ENCODE results near the gene ARRB2. TPM values are rescaled to one million over a fixed set of nuclear protein-coding genes. Genes with fewer than 3 reads are reported as not detected.

ARRB2 gene
- polyA plus RNA-seq, 4 donors = 43.8 to 131 (median 110) TPM

DNA sequence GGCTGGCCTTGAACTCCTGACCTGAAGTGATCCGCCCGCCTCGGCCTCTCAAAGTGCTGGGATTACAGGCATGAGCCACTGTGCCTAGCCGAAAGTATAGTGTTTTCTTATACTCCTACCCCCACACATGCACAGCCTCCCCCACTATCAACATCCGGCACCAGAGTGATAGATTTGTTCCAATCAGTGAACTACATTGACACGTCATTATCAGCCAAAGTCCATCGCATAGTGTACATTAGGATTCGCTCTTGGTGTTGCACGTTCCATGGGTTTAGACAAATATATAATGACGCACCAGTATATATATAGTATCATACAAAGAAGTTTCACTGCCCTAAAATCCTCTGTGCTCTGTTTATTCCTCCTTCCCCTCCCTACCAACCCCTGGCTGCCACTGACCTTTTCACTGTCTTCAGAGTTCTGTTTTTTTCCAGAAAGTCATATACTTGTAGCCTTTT lies 49.4 kb downstream of the ARRB2 start:
- no peak overlapping the region for H3K4me3 ChIP-seq (ENCODE audit: low read depth in 1 of 3, low read length in 3 of 3)
- FAIRE-seq = no peak
- no peaks in the 10 kb centered on the region for H3K9me3 ChIP-seq (ENCODE audit: control insufficient read depth in 2 of 2, insufficient read depth in 1 of 2, low read depth in 1 of 2, low read length in 1 of 2)
- H3K27ac ChIP-seq (ENCODE audit: low read depth in 1 of 3, low read length in 2 of 3) = peak overlapping the region in 1 of 3 donors; percentile 60
- peaks cover 0 to 4% (median 4%) of the 10 kb centered on the region in 3 donors for H3K27me3 ChIP-seq (ENCODE audit: control insufficient read depth in 3 of 3, insufficient read depth in 3 of 3, low read length in 3 of 3)
- no peaks in the 10 kb centered on the region for H3K36me3 ChIP-seq (ENCODE audit: control insufficient read depth in 3 of 3, insufficient read depth in 2 of 3, low read depth in 1 of 3, low read length in 3 of 3)
- H3K4me1 ChIP-seq (ENCODE audit: control insufficient read depth in 3 of 3, insufficient read depth in 2 of 3, low read depth in 1 of 3, low read length in 2 of 3) = no peaks in the 10 kb centered on the region
- WGBS, 3 donors = 12 to 41% (median 39%) methylated on average over 10 of the region's 10 CpGs
- DNase-seq = peak; percentile 93 to 97

DNA sequence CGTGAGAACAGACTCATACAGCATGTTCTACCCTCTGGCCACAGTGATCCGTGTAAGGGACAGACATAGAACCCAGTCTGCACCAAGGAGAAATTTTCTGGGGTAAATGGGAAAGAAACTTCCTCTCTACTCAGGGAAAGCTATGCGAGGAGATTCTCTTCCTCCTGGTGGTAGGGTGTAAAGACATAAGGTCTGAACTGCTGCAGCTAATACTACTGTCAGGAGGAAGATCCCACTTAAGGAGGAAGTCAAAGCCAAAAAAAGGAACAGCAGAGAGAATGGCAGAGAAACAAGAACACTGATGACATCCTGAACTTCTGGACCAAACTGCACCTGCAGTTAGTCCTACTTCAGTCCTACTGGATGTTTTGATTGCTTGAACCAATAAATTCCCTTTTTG lies 54.2 kb downstream of the ARRB2 start:
- Histone ChIP-seq H3K4me1 (ENCODE audit: control insufficient read depth in 3 of 3, insufficient read depth in 2 of 3, low read depth in 1 of 3, low read length in 2 of 3) (peaks cover 0 to 2% (median 0%) of the 10 kb centered on the region in 3 donors), H3K27ac (ENCODE audit: low read depth in 1 of 3, low read length in 2 of 3) (peak overlapping the region in 1 of 3 donors; percentile 37), H3K36me3 (ENCODE audit: control insufficient read depth in 3 of 3, insufficient read depth in 2 of 3, low read depth in 1 of 3, low read length in 3 of 3) (no peaks in the 10 kb centered on the region), H3K4me3 (ENCODE audit: low read depth in 1 of 3, low read length in 3 of 3) (no peak overlapping the region), H3K9me3 (ENCODE audit: control insufficient read depth in 2 of 2, insufficient read depth in 1 of 2, low read depth in 1 of 2, low read length in 1 of 2) (no peaks in the 10 kb centered on the region), H3K27me3 (ENCODE audit: control insufficient read depth in 3 of 3, insufficient read depth in 3 of 3, low read length in 3 of 3) (no peaks in the 10 kb centered on the region)
- no peak for FAIRE-seq
- 59 to 81% (median 72%) methylated on average over 3 of the region's 3 CpGs for WGBS, 3 donors
- DNase-seq = no peak

GRCh38 chr17:4766201-4766600 lies 55.8 kb downstream of the ARRB2 start:
- Histone ChIP-seq H3K4me1 (ENCODE audit: control insufficient read depth in 3 of 3, insufficient read depth in 2 of 3, low read depth in 1 of 3, low read length in 2 of 3) (peaks cover 0 to 13% (median 6%) of the 10 kb centered on the region in 3 donors), H3K9me3 (ENCODE audit: control insufficient read depth in 2 of 2, insufficient read depth in 1 of 2, low read depth in 1 of 2, low read length in 1 of 2) (no peaks in the 10 kb centered on the region), H3K36me3 (ENCODE audit: control insufficient read depth in 3 of 3, insufficient read depth in 2 of 3, low read depth in 1 of 3, low read length in 3 of 3) (no peaks in the 10 kb centered on the region), H3K27me3 (ENCODE audit: control insufficient read depth in 3 of 3, insufficient read depth in 3 of 3, low read length in 3 of 3) (no peaks in the 10 kb centered on the region), H3K27ac (ENCODE audit: low read depth in 1 of 3, low read length in 2 of 3) (peak overlapping the region in 1 of 3 donors; percentile 58), H3K4me3 (ENCODE audit: low read depth in 1 of 3, low read length in 3 of 3) (no peak overlapping the region)
- DNase-seq (no peak), FAIRE-seq (no peak)
- WGBS, 3 donors = 85 to 90% (median 86%) methylated on average over 3 of the region's 3 CpGs

GRCh38 chr17:4766723-4767122 lies 56.3 kb downstream of the ARRB2 start:
- Histone ChIP-seq H3K9me3 (ENCODE audit: control insufficient read depth in 2 of 2, insufficient read depth in 1 of 2, low read depth in 1 of 2, low read length in 1 of 2) (no peaks in the 10 kb centered on the region), H3K4me3 (ENCODE audit: low read depth in 1 of 3, low read length in 3 of 3) (no peak overlapping the region), H3K27me3 (ENCODE audit: control insufficient read depth in 3 of 3, insufficient read depth in 3 of 3, low read length in 3 of 3) (no peaks in the 10 kb centered on the region), H3K27ac (ENCODE audit: low read depth in 1 of 3, low read length in 2 of 3) (no peak overlapping the region), H3K4me1 (ENCODE audit: control insufficient read depth in 3 of 3, insufficient read depth in 2 of 3, low read depth in 1 of 3, low read length in 2 of 3) (peaks cover 0 to 16% (median 6%) of the 10 kb centered on the region in 3 donors), H3K36me3 (ENCODE audit: control insufficient read depth in 3 of 3, insufficient read depth in 2 of 3, low read depth in 1 of 3, low read length in 3 of 3) (no peaks in the 10 kb centered on the region)
- FAIRE-seq = no peak
- no peak for DNase-seq
- WGBS, 3 donors = 84 to 92% (median 91%) methylated on average over 9 of the region's 9 CpGs

DNA sequence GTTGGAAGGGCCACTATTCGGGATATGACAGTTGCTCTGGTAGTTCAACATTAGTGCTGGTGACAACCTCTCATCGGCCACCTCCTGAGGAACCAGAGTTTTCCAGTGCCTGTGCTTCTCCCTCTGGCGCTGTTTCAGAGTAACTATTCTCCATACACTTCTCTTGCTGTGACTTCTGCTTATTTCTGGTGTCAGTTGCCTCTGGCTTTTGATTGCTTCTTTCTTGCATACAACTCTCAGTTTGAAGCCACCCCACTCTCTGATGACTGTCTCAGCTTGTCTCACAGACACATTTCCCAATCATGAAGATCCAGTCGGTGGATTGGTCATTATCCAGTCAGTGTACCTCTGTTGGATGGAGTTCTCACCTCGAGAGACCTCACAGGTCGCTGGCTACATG lies 57.9 kb downstream of the ARRB2 start:
- no peak overlapping the region for H3K4me3 ChIP-seq (ENCODE audit: low read depth in 1 of 3, low read length in 3 of 3)
- no peaks in the 10 kb centered on the region for H3K27me3 ChIP-seq (ENCODE audit: control insufficient read depth in 3 of 3, insufficient read depth in 3 of 3, low read length in 3 of 3)
- H3K9me3 ChIP-seq (ENCODE audit: control insufficient read depth in 2 of 2, insufficient read depth in 1 of 2, low read depth in 1 of 2, low read length in 1 of 2) = no peaks in the 10 kb centered on the region
- no peak for DNase-seq
- no peak overlapping the region for H3K27ac ChIP-seq (ENCODE audit: low read depth in 1 of 3, low read length in 2 of 3)
- FAIRE-seq = no peak
- H3K36me3 ChIP-seq (ENCODE audit: control insufficient read depth in 3 of 3, insufficient read depth in 2 of 3, low read depth in 1 of 3, low read length in 3 of 3) = no peaks in the 10 kb centered on the region
- WGBS, 3 donors = 84 to 88% (median 84%) methylated on average over 6 of the region's 6 CpGs
- H3K4me1 ChIP-seq (ENCODE audit: control insufficient read depth in 3 of 3, insufficient read depth in 2 of 3, low read depth in 1 of 3, low read length in 2 of 3) = peaks cover 0 to 26% (median 7%) of the 10 kb centered on the region in 3 donors

GRCh38 chr17:4769628-4770027 lies 59.2 kb downstream of the ARRB2 start:
- H3K27ac ChIP-seq (ENCODE audit: low read depth in 1 of 3, low read length in 2 of 3) = peak overlapping the region; percentile 30 to 57 (median 32)
- peaks cover 0 to 2% (median 0%) of the 10 kb centered on the region in 3 donors for H3K27me3 ChIP-seq (ENCODE audit: control insufficient read depth in 3 of 3, insufficient read depth in 3 of 3, low read length in 3 of 3)
- H3K36me3 ChIP-seq (ENCODE audit: control insufficient read depth in 3 of 3, insufficient read depth in 2 of 3, low read depth in 1 of 3, low read length in 3 of 3) = no peaks in the 10 kb centered on the region
- no peak for FAIRE-seq
- H3K4me1 ChIP-seq (ENCODE audit: control insufficient read depth in 3 of 3, insufficient read depth in 2 of 3, low read depth in 1 of 3, low read length in 2 of 3) = peaks cover 0 to 26% (median 7%) of the 10 kb centered on the region in 3 donors
- no peaks in the 10 kb centered on the region for H3K9me3 ChIP-seq (ENCODE audit: control insufficient read depth in 2 of 2, insufficient read depth in 1 of 2, low read depth in 1 of 2, low read length in 1 of 2)
- 89 to 97% (median 96%) methylated on average over 2 of the region's 2 CpGs for WGBS, 3 donors
- H3K4me3 ChIP-seq (ENCODE audit: low read depth in 1 of 3, low read length in 3 of 3) = no peak overlapping the region
- peak in 1 of 2 donors; percentile 72 for DNase-seq

Other genes with a start within 250 kb of the ARRB2 start
- gene SPNS2, start 211.8 kb upstream of the ARRB2 start, polyA plus RNA-seq = 10 to 100 TPM in 2 of 4 donors, 1 to 10 TPM in 2; 6.3 to 37.3 (median 22.3) TPM
- 10 to 100 TPM; 15.0 to 43.5 (median 25.1) TPM for gene MYBBP1A, start 155.2 kb upstream of the ARRB2 start, polyA plus RNA-seq
- gene GGT6, start 150.1 kb upstream of the ARRB2 start, polyA plus RNA-seq = 10 to 100 TPM in 3 of 4 donors, 1 to 10 TPM in 1; 4.5 to 63.9 (median 21.4) TPM
- gene SMTNL2, start 126.1 kb upstream of the ARRB2 start, polyA plus RNA-seq = 10 to 100 TPM in 1 of 4 donors, 1 to 10 TPM in 1, not detected in 2; 1.5 to 10.4 TPM
- under 1 TPM in 3 of 4 donors, not detected in 1; 0.15 to 0.49 (median 0.27) TPM for gene ALOX15, start 69.0 kb upstream of the ARRB2 start, polyA plus RNA-seq
- gene PELP1, start 6.5 kb upstream of the ARRB2 start, polyA plus RNA-seq = 10 to 100 TPM in 2 of 4 donors, 1 to 10 TPM in 2; 7.3 to 57.7 (median 15.2) TPM
- gene MED11, start 20.8 kb downstream of the ARRB2 start, polyA plus RNA-seq = 10 to 100 TPM; 36.3 to 61.1 (median 42.7) TPM
- 10 to 100 TPM in 2 of 4 donors, 1 to 10 TPM in 2; 2.0 to 13.5 (median 7.7) TPM for gene ZMYND15, start 29.2 kb downstream of the ARRB2 start, polyA plus RNA-seq
- 10 to 100 TPM; 37.5 to 77.8 (median 48.1) TPM for gene CXCL16, start 29.3 kb downstream of the ARRB2 start, polyA plus RNA-seq
- gene TM4SF5, start 61.3 kb downstream of the ARRB2 start, polyA plus RNA-seq = 100 to 1,000 TPM in 2 of 4 donors, 10 to 100 TPM in 2; 27.8 to 503 (median 282) TPM
- 1 to 10 TPM; 1.3 to 6.9 (median 4.2) TPM for gene VMO1, start 75.7 kb downstream of the ARRB2 start, polyA plus RNA-seq
- 10 to 100 TPM in 3 of 4 donors, 1 to 10 TPM in 1; 4.2 to 49.4 (median 33.8) TPM for gene GLTPD2, start 78.3 kb downstream of the ARRB2 start, polyA plus RNA-seq
- gene PSMB6, start 85.5 kb downstream of the ARRB2 start, polyA plus RNA-seq = 100 to 1,000 TPM in 3 of 4 donors, 10 to 100 TPM in 1; 87.8 to 219 (median 174) TPM
- gene PLD2, start 96.5 kb downstream of the ARRB2 start, polyA plus RNA-seq = 10 to 100 TPM in 2 of 4 donors, 1 to 10 TPM in 2; 9.2 to 18.8 (median 10.7) TPM
- gene MINK1, start 122.7 kb downstream of the ARRB2 start, polyA plus RNA-seq = 100 to 1,000 TPM in 1 of 4 donors, 10 to 100 TPM in 3; 49.2 to 110 (median 64.7) TPM
- 1 to 10 TPM in 2 of 4 donors, under 1 TPM in 2; 0.45 to 2.2 (median 1.2) TPM for gene C17orf107, start 188.9 kb downstream of the ARRB2 start, polyA plus RNA-seq
- gene CHRNE, start 192.5 kb downstream of the ARRB2 start, polyA plus RNA-seq = under 1 TPM; 0.27 to 0.66 (median 0.41) TPM
- gene GP1BA, start 221.6 kb downstream of the ARRB2 start, polyA plus RNA-seq = 1 to 10 TPM in 1 of 4 donors, under 1 TPM in 1, not detected in 2; 0.06 to 1.4 TPM
- gene SLC25A11, start 229.4 kb downstream of the ARRB2 start, polyA plus RNA-seq = 10 to 100 TPM; 46.1 to 79.2 (median 60.8) TPM
- gene RNF167, start 229.6 kb downstream of the ARRB2 start, polyA plus RNA-seq = 100 to 1,000 TPM; 108 to 132 (median 123) TPM
- gene PFN1, start 237.9 kb downstream of the ARRB2 start, polyA plus RNA-seq = 1,000 to 10,000 TPM in 1 of 4 donors, 100 to 1,000 TPM in 3; 501 to 1,180 (median 908) TPM
- gene ENO3, start 240.5 kb downstream of the ARRB2 start, polyA plus RNA-seq = 10 to 100 TPM; 10.7 to 98.0 (median 27.5) TPM

Measured in small intestine (tissue), 7 donors.